ENCODE data around the gene WASF3. TPM values are rescaled to one million over a fixed set of nuclear protein-coding genes. Genes with fewer than 3 reads are reported as not detected.

WASF3 gene
- total RNA-seq, 1 donor = 14.2 TPM

GRCh38 chr13:26541678-26542568 is 15.6 kb upstream of the WASF3 start:
- TF ChIP-seq CTCF (IDR thresholded peaks at IDR 0.05; ENCODE audit: insufficient read depth, low read depth, low read length) = no peak

GRCh38 chr13:26544707-26545106 is 12.8 kb upstream of the WASF3 start:
- no peak for TF ChIP-seq CTCF (IDR thresholded peaks at IDR 0.05; ENCODE audit: insufficient read depth, low read depth, low read length)
- H3K4me3 ChIP-seq (ENCODE audit: low read depth, low read length) = no peak overlapping the region
- no peak for DNase-seq (ENCODE audit: low read depth)

More at GRCh38 chr13:26541678-26542568, 15.6 kb upstream of the WASF3 start:
- H3K4me3 ChIP-seq (ENCODE audit: low read depth, low read length) = no peak overlapping the region
- DNase-seq (ENCODE audit: low read depth) = no peak

GRCh38 chr13:26548205-26548765 is 9.2 kb upstream of the WASF3 start:
- no peak for TF ChIP-seq CTCF (IDR thresholded peaks at IDR 0.05; ENCODE audit: insufficient read depth, low read depth, low read length)
- no peak overlapping the region for H3K4me3 ChIP-seq (ENCODE audit: low read depth, low read length)
- no peak for DNase-seq (ENCODE audit: low read depth)

- TF ChIP-seq CTCF (IDR thresholded peaks at IDR 0.05; ENCODE audit: insufficient read depth, low read depth, low read length) = no peak
- H3K4me3 ChIP-seq (ENCODE audit: low read depth, low read length) = no peak overlapping the region
- no peak for DNase-seq (ENCODE audit: low read depth)
These were observed 7.8 kb upstream of the WASF3 start for GRCh38 chr13:26549713-26550112.

GRCh38 chr13:26551255-26551860 is 6.1 kb upstream of the WASF3 start:
- no peak for TF ChIP-seq CTCF (IDR thresholded peaks at IDR 0.05; ENCODE audit: insufficient read depth, low read depth, low read length)

GRCh38 chr13:26555413-26555812 is 2.1 kb upstream of the WASF3 start:
- TF ChIP-seq CTCF (IDR thresholded peaks at IDR 0.05; ENCODE audit: insufficient read depth, low read depth, low read length) = no peak

More at GRCh38 chr13:26551255-26551860, 6.1 kb upstream of the WASF3 start:
- DNase-seq (ENCODE audit: low read depth) = no peak
- H3K4me3 ChIP-seq (ENCODE audit: low read depth, low read length) = no peak overlapping the region

More at GRCh38 chr13:26555413-26555812, 2.1 kb upstream of the WASF3 start:
- DNase-seq (ENCODE audit: low read depth) = no peak
- H3K4me3 ChIP-seq (ENCODE audit: low read depth, low read length) = no peak overlapping the region

All from fibroblast of villous mesenchyme (primary cell).